Measurements from ENCODE around the gene JMJD7. TPM values are rescaled to one million over a fixed set of nuclear protein-coding genes. Genes with fewer than 3 reads are reported as not detected.

The JMJD7 gene
- total RNA-seq, 1 experiment from 2014 or later, result 13.5 TPM

DNA sequence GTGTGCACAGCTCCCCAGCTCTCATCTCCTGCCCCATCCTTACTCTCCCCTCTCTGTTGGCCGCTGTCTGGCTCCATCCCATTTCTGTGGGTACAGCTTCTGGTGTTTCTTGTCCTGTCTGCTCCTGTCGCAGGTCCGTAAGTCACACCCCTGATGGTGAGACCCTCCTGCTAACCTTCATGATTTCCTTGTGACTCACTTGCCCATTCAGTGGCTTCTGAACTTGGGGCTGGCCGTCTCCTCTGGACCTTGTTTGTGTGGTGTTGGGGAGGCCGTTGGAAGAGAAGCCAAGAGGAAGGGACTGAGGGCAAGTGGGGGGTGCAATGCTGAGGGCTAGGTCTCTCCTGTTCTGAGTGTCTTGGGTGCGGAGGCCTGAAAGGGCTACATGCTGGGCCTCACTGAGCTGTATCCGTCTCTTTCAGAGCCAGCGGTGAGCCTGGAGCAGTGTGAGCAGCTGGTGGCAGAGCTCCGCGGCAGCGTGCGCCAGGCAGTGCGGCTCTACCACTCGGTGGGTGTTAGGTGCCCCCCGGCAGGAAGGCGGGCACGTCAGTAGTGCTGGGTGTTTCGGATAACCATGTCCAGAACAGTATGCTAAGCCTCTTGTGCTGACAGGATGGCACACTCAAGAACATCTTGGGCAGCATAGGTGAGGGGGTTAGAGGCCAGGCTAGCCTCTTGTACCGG, 3.7 kb upstream of the JMJD7 start (continued):
- TF ChIP-seq ZFX (IDR thresholded peaks at IDR 0.05) (no peak), SRF (IDR thresholded peaks at IDR 0.05; ENCODE audit: low read depth) (no peak), CTCF (IDR thresholded peaks at IDR 0.05 in 2 of 3, conservative IDR thresholded peaks at IDR 0.05 in 1 of 3; ENCODE audit: borderline replicate concordance in 1 of 3, insufficient read depth in 1 of 3, low read depth in 2 of 3, low read length in 2 of 3) (no peak), RAD21 (IDR thresholded peaks at IDR 0.05; ENCODE audit: low read depth) (no peak), TCF7L2 (IDR thresholded peaks at IDR 0.05; ENCODE audit: borderline replicate concordance, extremely low read depth, insufficient read depth, insufficient read length) (no peak)

- no TSS peak for BruUV-seq (replicated peaks)
- H3K9ac ChIP-seq (ENCODE audit: low read length), result no peak overlapping the region
- ChIA-PET POLR2A (no interaction called here), CTCF (interaction anchor here (1.0 kb wide), 1 partner anchor 80 kb away, joined by 3 read pairs; no protein-coding TSS in a partner anchor), RAD21 (ENCODE audit: low non-redundant PET in 1 of 2, low total read pairs in 2 of 2, uncharacterized antibody in 2 of 2, unreplicated experiment in 2 of 2) (no interaction called here)
- DNase-seq (ENCODE audit: low read depth, low spot score), result no peak
- H2AFZ ChIP-seq (ENCODE audit: low read depth, low read length, poor library complexity, severe bottlenecking), result no peak overlapping the region
- H4K20me1 ChIP-seq (ENCODE audit: insufficient read depth), result no peaks in the 10 kb centered on the region
- H3K36me3 ChIP-seq (ENCODE audit: control insufficient read depth in 1 of 2, insufficient read depth in 2 of 2, low read length in 2 of 2), result peaks cover 0 to 6% of the 10 kb centered on the region in 2 experiments; a peak in 2 of 4 replicates
- no peaks in the 10 kb centered on the region for H3K9me3 ChIP-seq (ENCODE audit: control insufficient read depth in 1 of 2, insufficient read depth in 1 of 2, low read depth in 1 of 2, low read length in 2 of 2)
- TF ChIP-seq CEBPB (IDR thresholded peaks at IDR 0.05; ENCODE audit: low read depth), result no peak
- TF ChIP-seq, protein P1, sequence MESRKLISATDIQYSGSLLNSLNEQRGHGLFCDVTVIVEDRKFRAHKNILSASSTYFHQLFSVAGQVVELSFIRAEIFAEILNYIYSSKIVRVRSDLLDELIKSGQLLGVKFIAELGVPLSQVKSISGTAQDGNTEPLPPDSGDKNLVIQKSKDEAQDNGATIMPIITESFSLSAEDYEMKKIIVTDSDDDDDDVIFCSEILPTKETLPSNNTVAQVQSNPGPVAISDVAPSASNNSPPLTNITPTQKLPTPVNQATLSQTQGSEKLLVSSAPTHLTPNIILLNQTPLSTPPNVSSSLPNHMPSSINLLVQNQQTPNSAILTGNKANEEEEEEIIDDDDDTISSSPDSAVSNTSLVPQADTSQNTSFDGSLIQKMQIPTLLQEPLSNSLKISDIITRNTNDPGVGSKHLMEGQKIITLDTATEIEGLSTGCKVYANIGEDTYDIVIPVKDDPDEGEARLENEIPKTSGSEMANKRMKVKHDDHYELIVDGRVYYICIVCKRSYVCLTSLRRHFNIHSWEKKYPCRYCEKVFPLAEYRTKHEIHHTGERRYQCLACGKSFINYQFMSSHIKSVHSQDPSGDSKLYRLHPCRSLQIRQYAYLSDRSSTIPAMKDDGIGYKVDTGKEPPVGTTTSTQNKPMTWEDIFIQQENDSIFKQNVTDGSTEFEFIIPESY (IDR thresholded peaks at IDR 0.05; ENCODE audit: extremely low read depth, insufficient replicate concordance, low read length), result no peak
- TF ChIP-seq EZH2phosphoT487 (IDR thresholded peaks at IDR 0.05; ENCODE audit: borderline replicate concordance), result no peak
- no peak for TF ChIP-seq FOSL1 (IDR thresholded peaks at IDR 0.05; ENCODE audit: low read depth)
- no peak overlapping the region for H3K4me2 ChIP-seq (ENCODE audit: low read length)
- no peaks in the 10 kb centered on the region for H3K79me2 ChIP-seq (ENCODE audit: insufficient read depth, low read length)
- peaks cover 6 to 13% of the 10 kb centered on the region in 2 experiments; a peak in 3 of 4 replicates for H3K4me1 ChIP-seq (ENCODE audit: control insufficient read depth in 1 of 2, insufficient read depth in 2 of 2, low read length in 2 of 2)
- H3K27me3 ChIP-seq (ENCODE audit: insufficient read depth, low read length), result no peaks in the 10 kb centered on the region
- no peak overlapping the region for H3K4me3 ChIP-seq (replicated peaks in 1 of 2; ENCODE audit: low read depth in 1 of 2, low read length in 2 of 2)
- intact Hi-C loops (cut with micrococcal nuclease), result loop anchor here (5.0 kb wide), 1 partner anchor 77 kb away; no protein-coding TSS in a partner anchor
- ATAC-seq, result no peak
- H3K27ac ChIP-seq (ENCODE audit: low read depth, low read length), result no peak overlapping the region
- H3K9me2 ChIP-seq (ENCODE audit: insufficient read depth), result no peaks in the 10 kb centered on the region
Measured at GRCh38 chr15:41825145-41825544, 2.7 kb upstream of the JMJD7 start.

All from HCT116 (cell line).